Measurements from ENCODE around the gene OR52H1. TPM values are rescaled to one million over a fixed set of nuclear protein-coding genes. Genes with fewer than 3 reads are reported as not detected.

OR52H1 gene
- total RNA-seq, 3 donors from 2014 or later (not counting 1 experiment from before 2014, with no cell fraction given): 0.26 to 0.95 (median 0.70) TPM

DNA sequence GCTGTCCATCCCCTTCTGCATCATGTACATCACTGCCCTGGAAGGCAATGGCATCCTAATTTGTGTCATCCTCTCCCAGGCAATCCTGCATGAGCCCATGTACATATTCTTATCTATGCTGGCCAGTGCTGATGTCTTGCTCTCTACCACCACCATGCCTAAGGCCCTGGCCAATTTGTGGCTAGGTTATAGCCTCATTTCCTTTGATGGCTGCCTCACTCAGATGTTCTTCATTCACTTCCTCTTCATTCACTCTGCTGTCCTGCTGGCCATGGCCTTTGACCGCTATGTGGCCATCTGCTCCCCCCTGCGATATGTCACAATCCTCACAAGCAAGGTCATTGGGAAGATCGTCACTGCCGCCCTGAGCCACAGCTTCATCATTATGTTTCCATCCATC, 32.7 kb upstream of the OR52H1 start:
- no peak overlapping the region for H3K27ac ChIP-seq (ENCODE audit: low read length)
- no peaks in the 10 kb centered on the region for H3K4me1 ChIP-seq (ENCODE audit: control insufficient read depth, insufficient read depth, low read length)
- no peak overlapping the region for H3K4me3 ChIP-seq (ENCODE audit: low read length)
- Mint-ChIP-seq H3K9me3 (peaks cover 2 to 3% of the 10 kb centered on the region in 2 donors), H3K27ac (no peak overlapping the region), H3K4me1 (no peaks in the 10 kb centered on the region), H3K27me3 (ENCODE audit: low read depth in 2 of 2) (peaks cover 0 to 7% of the 10 kb centered on the region in 2 donors), H3K36me3 (no peaks in the 10 kb centered on the region), H3K4me3 (no peak overlapping the region)
- DNase-seq (no peak), ATAC-seq (no peak)
- 73% methylated on average over 4 of the region's 4 CpGs for WGBS (ENCODE audit: insufficient coverage)
- TF ChIP-seq, protein P1, sequence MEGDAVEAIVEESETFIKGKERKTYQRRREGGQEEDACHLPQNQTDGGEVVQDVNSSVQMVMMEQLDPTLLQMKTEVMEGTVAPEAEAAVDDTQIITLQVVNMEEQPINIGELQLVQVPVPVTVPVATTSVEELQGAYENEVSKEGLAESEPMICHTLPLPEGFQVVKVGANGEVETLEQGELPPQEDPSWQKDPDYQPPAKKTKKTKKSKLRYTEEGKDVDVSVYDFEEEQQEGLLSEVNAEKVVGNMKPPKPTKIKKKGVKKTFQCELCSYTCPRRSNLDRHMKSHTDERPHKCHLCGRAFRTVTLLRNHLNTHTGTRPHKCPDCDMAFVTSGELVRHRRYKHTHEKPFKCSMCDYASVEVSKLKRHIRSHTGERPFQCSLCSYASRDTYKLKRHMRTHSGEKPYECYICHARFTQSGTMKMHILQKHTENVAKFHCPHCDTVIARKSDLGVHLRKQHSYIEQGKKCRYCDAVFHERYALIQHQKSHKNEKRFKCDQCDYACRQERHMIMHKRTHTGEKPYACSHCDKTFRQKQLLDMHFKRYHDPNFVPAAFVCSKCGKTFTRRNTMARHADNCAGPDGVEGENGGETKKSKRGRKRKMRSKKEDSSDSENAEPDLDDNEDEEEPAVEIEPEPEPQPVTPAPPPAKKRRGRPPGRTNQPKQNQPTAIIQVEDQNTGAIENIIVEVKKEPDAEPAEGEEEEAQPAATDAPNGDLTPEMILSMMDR (IDR thresholded peaks at IDR 0.05): no peak
- no peaks in the 10 kb centered on the region for H3K36me3 ChIP-seq (ENCODE audit: control insufficient read depth, insufficient read depth, low read length)
- H3K9me3 ChIP-seq (ENCODE audit: control insufficient read depth, insufficient read depth, low read length): no peaks in the 10 kb centered on the region
- intact Hi-C loops (cut with micrococcal nuclease): no loop called here
- no peaks in the 10 kb centered on the region for H3K27me3 ChIP-seq (ENCODE audit: control insufficient read depth, insufficient read depth, low read length)

DNA sequence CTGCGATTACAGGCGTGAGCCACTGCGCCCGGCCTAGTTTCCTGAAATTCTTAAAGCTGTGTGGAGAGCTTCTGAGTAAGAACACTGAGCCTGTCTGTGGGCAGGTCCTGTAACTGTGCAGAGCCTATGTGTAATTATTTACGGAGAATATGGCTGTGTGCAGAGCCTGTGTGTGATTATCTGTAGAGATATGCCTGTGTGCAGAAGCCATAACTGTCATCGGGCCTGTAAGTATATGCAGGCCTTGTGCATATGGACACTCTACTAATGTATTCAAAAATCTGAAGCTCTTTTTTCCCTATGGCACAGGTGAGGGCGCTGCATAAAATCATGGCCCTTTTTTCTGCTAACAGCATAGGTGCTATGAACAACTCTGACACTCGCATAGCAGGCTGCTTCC, 32.2 kb upstream of the OR52H1 start, which contains the start of gene OR52B6:
Gene OR52B6 (plus strand): TSS at position 301 of the 400 bp plus-strand sequence. CDS start 0 bp downstream, at position 301.
- H3K27me3 ChIP-seq (ENCODE audit: control insufficient read depth, insufficient read depth, low read length): no peaks in the 10 kb centered on the region
- DNase-seq: no peak
- H3K4me3 Mint-ChIP-seq: no peak within 1 kb of the TSS
- H3K27ac Mint-ChIP-seq: no peak within 1 kb of the TSS
- 94% methylated on average over 8 of the region's 8 CpGs for WGBS (ENCODE audit: insufficient coverage)
- H3K4me1 ChIP-seq (ENCODE audit: control insufficient read depth, insufficient read depth, low read length): no peaks in the 10 kb centered on the region
- H3K36me3 Mint-ChIP-seq: no peaks in the 10 kb centered on the region
- no peaks in the 10 kb centered on the region for H3K9me3 ChIP-seq (ENCODE audit: control insufficient read depth, insufficient read depth, low read length)
- intact Hi-C loops (cut with micrococcal nuclease): no loop called here
- H3K4me3 ChIP-seq (ENCODE audit: low read length): no peak within 1 kb of the TSS
- TF ChIP-seq, protein P1 (IDR thresholded peaks at IDR 0.05): no peak
- peaks cover 0 to 7% of the 10 kb centered on the region in 2 donors for H3K27me3 Mint-ChIP-seq (ENCODE audit: low read depth in 2 of 2)
- H3K27ac ChIP-seq (ENCODE audit: low read length): no peak within 1 kb of the TSS
- no peaks in the 10 kb centered on the region for H3K36me3 ChIP-seq (ENCODE audit: control insufficient read depth, insufficient read depth, low read length)
- H3K9me3 Mint-ChIP-seq: peaks cover 2 to 3% of the 10 kb centered on the region in 2 donors
- ATAC-seq: no peak
- no peaks in the 10 kb centered on the region for H3K4me1 Mint-ChIP-seq

DNA sequence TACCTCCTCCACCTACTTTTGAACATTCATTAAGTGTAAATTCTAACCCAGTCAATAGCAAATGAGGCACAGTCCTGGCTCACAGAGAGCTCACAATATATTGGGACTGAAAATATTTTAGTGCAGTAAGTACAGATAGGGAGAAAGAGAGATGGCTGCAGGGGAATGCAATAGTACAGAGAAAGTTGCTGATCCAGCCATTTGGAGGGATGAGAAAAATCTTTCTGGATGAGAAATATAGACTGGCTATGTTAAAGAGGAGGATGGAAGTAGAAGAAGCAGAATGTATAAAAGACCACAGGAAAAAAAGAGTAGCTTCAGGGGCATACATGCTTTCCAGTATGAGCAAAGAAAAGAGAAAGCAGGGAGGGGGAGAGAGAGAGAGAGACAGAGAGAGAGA, 28.8 kb upstream of the OR52H1 start:
- no peaks in the 10 kb centered on the region for H3K4me1 ChIP-seq (ENCODE audit: control insufficient read depth, insufficient read depth, low read length)
- intact Hi-C loops (cut with micrococcal nuclease): no loop called here
- Mint-ChIP-seq H3K4me3 (no peak overlapping the region), H3K27ac (no peak overlapping the region), H3K9me3 (no peaks in the 10 kb centered on the region), H3K36me3 (no peaks in the 10 kb centered on the region), H3K4me1 (no peaks in the 10 kb centered on the region), H3K27me3 (ENCODE audit: low read depth in 2 of 2) (peaks cover 0 to 7% of the 10 kb centered on the region in 2 donors)
- DNase-seq (no peak), ATAC-seq (no peak)
- no peak overlapping the region for H3K27ac ChIP-seq (ENCODE audit: low read length)
- TF ChIP-seq, protein P1 (IDR thresholded peaks at IDR 0.05): no peak
- H3K27me3 ChIP-seq (ENCODE audit: control insufficient read depth, insufficient read depth, low read length): no peaks in the 10 kb centered on the region
- H3K36me3 ChIP-seq (ENCODE audit: control insufficient read depth, insufficient read depth, low read length): no peaks in the 10 kb centered on the region
- H3K4me3 ChIP-seq (ENCODE audit: low read length): no peak overlapping the region
- no peaks in the 10 kb centered on the region for H3K9me3 ChIP-seq (ENCODE audit: control insufficient read depth, insufficient read depth, low read length)

DNA sequence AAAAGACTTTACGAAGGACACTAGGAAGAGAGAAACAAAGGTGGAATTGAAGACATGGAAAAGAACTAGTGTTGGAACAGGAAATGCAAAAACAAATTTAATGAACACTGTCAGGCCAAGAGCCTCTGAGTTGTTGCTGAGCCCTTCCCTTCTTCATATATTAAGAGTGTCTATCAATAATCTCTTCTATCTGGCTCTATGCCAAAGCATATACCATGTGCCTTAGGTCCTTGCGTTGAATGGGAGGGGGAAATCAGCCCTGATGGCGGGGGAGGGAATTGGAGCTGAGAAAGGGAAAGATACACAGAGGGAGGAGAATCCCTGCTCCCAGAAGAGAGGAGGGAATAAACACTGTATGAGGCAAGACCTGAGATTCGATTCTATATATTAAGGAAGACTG, 26.8 kb upstream of the OR52H1 start:
- Histone ChIP-seq H3K27me3 (ENCODE audit: control insufficient read depth, insufficient read depth, low read length) (no peaks in the 10 kb centered on the region), H3K4me1 (ENCODE audit: control insufficient read depth, insufficient read depth, low read length) (no peaks in the 10 kb centered on the region), H3K9me3 (ENCODE audit: control insufficient read depth, insufficient read depth, low read length) (no peaks in the 10 kb centered on the region), H3K27ac (ENCODE audit: low read length) (no peak overlapping the region), H3K36me3 (ENCODE audit: control insufficient read depth, insufficient read depth, low read length) (no peaks in the 10 kb centered on the region), H3K4me3 (ENCODE audit: low read length) (no peak overlapping the region)
- ATAC-seq (no peak), DNase-seq (no peak)
- Mint-ChIP-seq H3K27ac (no peak overlapping the region), H3K27me3 (ENCODE audit: low read depth in 2 of 2) (peaks cover 0 to 7% of the 10 kb centered on the region in 2 donors), H3K9me3 (no peaks in the 10 kb centered on the region), H3K36me3 (no peaks in the 10 kb centered on the region), H3K4me3 (no peak overlapping the region), H3K4me1 (peaks cover 0 to 10% of the 10 kb centered on the region in 2 donors)
- intact Hi-C loops (cut with micrococcal nuclease): no loop called here
- TF ChIP-seq, protein P1 (IDR thresholded peaks at IDR 0.05): no peak
- 90% methylated on average over 4 of the region's 4 CpGs for WGBS (ENCODE audit: insufficient coverage)

Data from natural killer cell (primary cell).